ENCODE results near the gene CIROP. TPM values are rescaled to one million over a fixed set of nuclear protein-coding genes. Genes with fewer than 3 reads are reported as not detected.
A peak's percentile ranks its signal among the peaks of the same experiment; 100 is the strongest.

Gene CIROP
- total and polyA plus RNA-seq, 11 donors, result not detected

- DNase-seq (no peak), ATAC-seq (no peak)
- TF ChIP-seq CTCF (IDR thresholded peaks at IDR 0.05) (no peak), POLR2A (IDR thresholded peaks at IDR 0.05) (no peak)
- H3K4me1 ChIP-seq, result peaks cover 0 to 33% (median 6%) of the 10 kb centered on the region in 12 donors
- H3K27me3 ChIP-seq, result no peaks in the 10 kb centered on the region
- WGBS, 4 donors, result 83 to 95% (median 91%) methylated on average over 2 of the region's 2 CpGs
- no peaks in the 10 kb centered on the region for H3K9me3 ChIP-seq
- H3K27ac ChIP-seq, result peak overlapping the region in 1 of 12 donors; percentile 88
- intact Hi-C loops (cut with DNase I), result no loop called here
- no peak overlapping the region for H3K4me3 ChIP-seq
- peaks cover 0 to 100% (median 100%) of the 10 kb centered on the region in 9 donors for H3K36me3 ChIP-seq
These were observed 25.1 kb downstream of the CIROP start for GRCh38 chr14:23079716-23080115.

GRCh38 chr14:23078692-23079116, 26.1 kb downstream of the CIROP start:
- ATAC-seq (peak; percentile 56 to 95 (median 86)), DNase-seq (peak in 2 of 5 donors; percentile 59 to 82)
- no peaks in the 10 kb centered on the region for H3K27me3 ChIP-seq
- peak overlapping the region in 7 of 12 donors; percentile 6 to 88 (median 34) for H3K27ac ChIP-seq
- H3K4me1 ChIP-seq, result peaks cover 0 to 33% (median 6%) of the 10 kb centered on the region in 12 donors
- 13 to 31% (median 22%) methylated on average over 2 of the region's 2 CpGs for WGBS, 4 donors
- TF ChIP-seq POLR2A (IDR thresholded peaks at IDR 0.05), result no peak
- TF ChIP-seq CTCF (IDR thresholded peaks at IDR 0.05), result no peak
- peaks cover 0 to 100% (median 100%) of the 10 kb centered on the region in 9 donors for H3K36me3 ChIP-seq
- no peaks in the 10 kb centered on the region for H3K9me3 ChIP-seq
- intact Hi-C loops (cut with DNase I), result no loop called here
- no peak overlapping the region for H3K4me3 ChIP-seq

- H3K36me3 ChIP-seq, result peaks cover 0 to 100% (median 100%) of the 10 kb centered on the region in 9 donors
- no peak for TF ChIP-seq CTCF (IDR thresholded peaks at IDR 0.05)
- TF ChIP-seq POLR2A (IDR thresholded peaks at IDR 0.05), result no peak
- WGBS, 4 donors, result 79 to 91% (median 80%) methylated on average over 5 of the region's 5 CpGs
- DNase-seq, result no peak
- no peaks in the 10 kb centered on the region for H3K9me3 ChIP-seq
- H3K4me1 ChIP-seq, result peaks cover 0 to 33% (median 7%) of the 10 kb centered on the region in 12 donors
- H3K27ac ChIP-seq, result peak overlapping the region in 5 of 12 donors; percentile 16 to 88 (median 34)
- intact Hi-C loops (cut with DNase I), result no loop called here
- no peak for ATAC-seq
- no peaks in the 10 kb centered on the region for H3K27me3 ChIP-seq
- H3K4me3 ChIP-seq, result no peak overlapping the region
These were observed 26.8 kb downstream of the CIROP start for GRCh38 chr14:23077962-23078361.

GRCh38 chr14:23076785-23077408, 27.9 kb downstream of the CIROP start:
- Histone ChIP-seq H3K27ac (peak overlapping the region in 1 of 12 donors; percentile 23), H3K4me3 (no peak overlapping the region), H3K27me3 (no peaks in the 10 kb centered on the region), H3K9me3 (no peaks in the 10 kb centered on the region), H3K36me3 (peaks cover 0 to 98% (median 97%) of the 10 kb centered on the region in 9 donors), H3K4me1 (peaks cover 2 to 40% (median 17%) of the 10 kb centered on the region in 12 donors)
- TF ChIP-seq CTCF (IDR thresholded peaks at IDR 0.05) (peak; percentile 41 to 73 (median 58)), POLR2A (IDR thresholded peaks at IDR 0.05) (no peak)
- intact Hi-C loops (cut with DNase I), result no loop called here
- no peak for ATAC-seq
- no peak for DNase-seq
- WGBS, 4 donors, result 60 to 67% (median 65%) methylated on average over 5 of the region's 5 CpGs

Measured in heart left ventricle (tissue), 16 donors.